ENCODE data around the gene KRT85. TPM values are rescaled to one million over a fixed set of nuclear protein-coding genes. Genes with fewer than 3 reads are reported as not detected.

Gene KRT85
- total and polyA plus RNA-seq, 10 of the 15 experiments (the other 5 are each of a cell fraction or from before 2014, with no cell fraction given), result 0.05 to 0.18 (median 0.11) TPM; not detected in 6

- no peak for TF ChIP-seq CUX1 (IDR thresholded peaks at IDR 0.05; ENCODE audit: insufficient replicate concordance, low read depth, low read length)
- no peak for TF ChIP-seq EGR1 (IDR thresholded peaks at IDR 0.05; ENCODE audit: borderline replicate concordance in 1 of 2, low read depth in 2 of 2, low read length in 2 of 2)
- no peak for TF ChIP-seq NR2C1 (IDR thresholded peaks at IDR 0.05)
- TF ChIP-seq ATF3 (IDR thresholded peaks at IDR 0.05; ENCODE audit: borderline replicate concordance, extremely low read depth, low read depth, low read length), result no peak
- TF ChIP-seq CHD4 (IDR thresholded peaks at IDR 0.05), result no peak
- no peak for TF ChIP-seq TCF12 (IDR thresholded peaks at IDR 0.05; ENCODE audit: low read depth, low read length)
- TF ChIP-seq ZBTB33 (IDR thresholded peaks at IDR 0.05), result no peak
Measured at GRCh38 chr12:52347016-52347415, 20.3 kb downstream of the KRT85 start (continued).
